HEK293T (cell line): Measurements from ENCODE around the gene ST6GAL1.
"Not testable (repeated sequence)": the region's sequence is repeated elsewhere in the genome, so short reads cannot be mapped to it uniquely, and the experiment has no call there.

ENCODE experiments used
- CTCF ChIA-PET: fragments of 350-600 bp; formaldehyde crosslinking; extraction: SDS; loops from one replicate; lab custom pipeline; 2021; ENCODE audit warnings: antibody characterized with exemption, inconsistent platforms; lab: Yijun Ruan, JAX
- POLR2A ChIA-PET: fragments of 350-600 bp; formaldehyde crosslinking; extraction: SDS; loops from one replicate; lab custom pipeline; 2020; ENCODE audit warnings: antibody characterized with exemption, inconsistent platforms; lab: Yijun Ruan, JAX
- DNase-seq: peaks from one replicate; pipeline ENCODE4 v3.0.0; 2012; ENCODE audit warnings: mixed read lengths; ENCODE audit errors: extremely low spot score
- ARNT ChIP-seq: fragments of 450-650 bp; IDR thresholded peaks from 2 replicates; pipeline ENCODE4 v1.6.1; 2017; ENCODE audit warnings: mild to moderate bottlenecking
- BHLHE40 ChIP-seq: fragments of 450-650 bp; IDR thresholded peaks from 2 replicates; pipeline ENCODE4 v1.6.1; 2016; ENCODE audit warnings: mild to moderate bottlenecking, moderate library complexity, borderline replicate concordance
- CTBP1 ChIP-seq: fragments of 450-650 bp; IDR thresholded peaks from 2 replicates; pipeline ENCODE4 v1.6.1; 2016; ENCODE audit warnings: borderline replicate concordance
- ELF4 ChIP-seq: fragments of 450-650 bp; IDR thresholded peaks from 2 replicates; pipeline ENCODE4 v1.6.1; 2017; ENCODE audit warnings: antibody characterized with exemption
- FOXA1 ChIP-seq: fragments of 450-650 bp; IDR thresholded peaks from 2 replicates; pipeline ENCODE4 v1.6.1; 2016; ENCODE audit warnings: mild to moderate bottlenecking
- FOXK2 ChIP-seq: fragments of 450-650 bp; IDR thresholded peaks from 2 replicates; pipeline ENCODE4 v1.6.1; 2016; ENCODE audit warnings: mild to moderate bottlenecking
- FOXM1 ChIP-seq: fragments of 450-650 bp; IDR thresholded peaks from 2 replicates; pipeline ENCODE4 v1.6.1; 2017; ENCODE audit warnings: mild to moderate bottlenecking, borderline replicate concordance
- HDGF ChIP-seq: fragments of 450-650 bp; IDR thresholded peaks from 2 replicates; pipeline ENCODE4 v1.6.1; 2017; ENCODE audit warnings: antibody characterized with exemption, borderline replicate concordance
- L3MBTL2 ChIP-seq: fragments of 450-650 bp; conservative IDR thresholded peaks from 2 replicates; pipeline ENCODE4 v1.6.1; 2016; ENCODE audit warnings: mild to moderate bottlenecking
- LEF1 ChIP-seq: fragments of 450-650 bp; IDR thresholded peaks from 2 replicates; pipeline ENCODE4 v1.6.1; 2017; ENCODE audit warnings: mild to moderate bottlenecking, borderline replicate concordance
- NFRKB ChIP-seq: fragments of 450-650 bp; IDR thresholded peaks from 2 replicates; pipeline ENCODE4 v1.6.1; 2016; ENCODE audit warnings: mild to moderate bottlenecking, moderate library complexity
- SP1 ChIP-seq: fragments of 450-650 bp; IDR thresholded peaks from 2 replicates; pipeline ENCODE4 v1.6.1; 2017
- SUZ12 ChIP-seq: fragments of 450-650 bp; IDR thresholded peaks from 2 replicates; pipeline ENCODE4 v1.6.1; 2016; ENCODE audit warnings: mild to moderate bottlenecking
- TARDBP ChIP-seq: fragments of 450-650 bp; IDR thresholded peaks from 2 replicates; pipeline ENCODE4 v1.6.1; 2016
- ZNF384 ChIP-seq: fragments of 450-650 bp; IDR thresholded peaks from 2 replicates; pipeline ENCODE4 v1.6.1; 2016
- TF ChIP-seq, protein P1 (sequence below): fragments of 450-650 bp; IDR thresholded peaks from 2 replicates; pipeline ENCODE4 v1.6.1; 2016

The ST6GAL1 gene

GRCh38 chr3:186930143-186930640, at the start of gene ST6GAL1:
Gene ST6GAL1 (plus strand): TSS chr3:186930526. CDS start chr3:187042704, 112,178 bp downstream.
- ChIA-PET POLR2A (no interaction called here), CTCF (interaction anchor here (1.5 kb wide), 1 partner anchor 81 kb away, joined by 4 read pairs; no protein-coding TSS in a partner anchor)
- TF ChIP-seq ELF4 (no peak), CTBP1 (no peak), L3MBTL2 (peak; percentile 52), TARDBP (no peak), FOXK2 (no peak), HDGF (no peak)
- peak; percentile 39 for DNase-seq

DNA sequence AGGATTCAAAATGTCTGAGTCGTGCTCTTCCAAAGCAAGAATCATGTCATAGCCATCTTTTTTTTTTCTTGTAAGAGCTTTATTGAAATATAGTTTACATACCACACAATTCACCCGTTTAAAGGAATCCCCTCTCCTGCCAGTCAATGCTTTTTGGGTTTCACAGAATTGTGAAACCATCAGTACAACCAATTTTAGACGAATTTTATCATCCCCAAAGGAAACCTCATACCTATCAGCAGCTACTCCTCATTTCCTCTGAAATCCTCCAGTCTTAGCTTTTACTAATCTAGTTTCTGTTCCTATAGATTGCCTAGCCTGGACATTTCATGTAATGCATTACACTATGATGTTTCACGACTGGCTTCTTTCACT, 48.2 kb upstream of the ST6GAL1 start:
- ChIA-PET CTCF (no interaction called here), POLR2A (no interaction called here)
- DNase-seq, result no peak
- TF ChIP-seq LEF1 (no peak), ZNF384 (no peak), FOXA1 (no peak), NFRKB (no peak), BHLHE40 (no peak), ARNT (no peak), TARDBP (no peak), SUZ12 (no peak), HDGF (no peak), CTBP1 (no peak), L3MBTL2 (no peak)
- TF ChIP-seq, protein P1, sequence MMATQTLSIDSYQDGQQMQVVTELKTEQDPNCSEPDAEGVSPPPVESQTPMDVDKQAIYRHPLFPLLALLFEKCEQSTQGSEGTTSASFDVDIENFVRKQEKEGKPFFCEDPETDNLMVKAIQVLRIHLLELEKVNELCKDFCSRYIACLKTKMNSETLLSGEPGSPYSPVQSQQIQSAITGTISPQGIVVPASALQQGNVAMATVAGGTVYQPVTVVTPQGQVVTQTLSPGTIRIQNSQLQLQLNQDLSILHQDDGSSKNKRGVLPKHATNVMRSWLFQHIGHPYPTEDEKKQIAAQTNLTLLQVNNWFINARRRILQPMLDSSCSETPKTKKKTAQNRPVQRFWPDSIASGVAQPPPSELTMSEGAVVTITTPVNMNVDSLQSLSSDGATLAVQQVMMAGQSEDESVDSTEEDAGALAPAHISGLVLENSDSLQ, result no peak

DNA sequence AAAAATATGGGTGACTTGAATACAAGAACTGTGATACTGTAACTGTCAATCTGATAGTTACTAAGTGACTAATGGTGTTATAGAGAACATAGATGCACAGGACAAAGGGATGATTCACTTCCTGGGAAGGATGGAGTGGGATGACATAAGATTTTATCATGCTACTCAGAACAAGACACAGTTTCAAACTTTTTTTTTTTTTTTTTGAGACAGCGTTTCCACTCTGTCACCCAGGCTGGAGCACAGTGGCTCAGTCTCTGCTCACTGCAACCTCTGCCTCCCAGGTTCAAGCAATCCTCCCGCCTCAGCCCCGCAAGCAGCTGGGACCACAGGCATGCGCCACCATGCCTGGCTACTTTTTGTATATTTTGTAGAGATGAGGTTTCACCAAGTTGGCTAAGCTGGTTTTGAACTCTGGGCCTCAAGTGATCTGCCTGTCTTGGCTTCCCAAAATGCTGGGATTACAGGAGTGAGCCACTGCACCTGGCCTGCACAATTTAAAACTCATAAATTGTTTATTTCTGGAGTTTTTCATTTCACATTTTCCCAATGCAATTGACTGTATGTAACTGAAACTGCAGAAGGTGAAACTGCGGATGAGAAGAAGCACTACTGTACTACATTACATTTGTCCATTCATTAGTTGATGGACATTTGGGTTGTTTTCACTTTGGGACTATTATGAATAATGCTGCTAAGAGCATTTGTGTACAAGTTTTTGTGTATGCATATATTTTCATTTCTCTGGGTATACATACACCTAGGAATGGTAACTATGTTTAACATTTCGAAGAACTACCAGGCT, 47.2 kb upstream of the ST6GAL1 start:
- no peak for DNase-seq
- TF ChIP-seq FOXM1 (no peak), SUZ12 (no peak), SP1 (no peak), FOXA1 (no peak), BHLHE40 (no peak), TARDBP (no peak), ARNT (no peak), FOXK2 (no peak), ELF4 (no peak), ZNF384 (no peak), HDGF (no peak), LEF1 (no peak), L3MBTL2 (no peak), CTBP1 (no peak), NFRKB (no peak)
- TF ChIP-seq, protein P1, result no peak
- POLR2A ChIA-PET, result no interaction called here
- CTCF ChIA-PET, result no interaction called here

- POLR2A ChIA-PET, result no interaction called here
- DNase-seq, result no peak
- TF ChIP-seq NFRKB (no peak), FOXA1 (no peak), ELF4 (no peak), L3MBTL2 (no peak), CTBP1 (no peak), LEF1 (no peak), ARNT (no peak), BHLHE40 (no peak), FOXM1 (no peak), SUZ12 (no peak), TARDBP (no peak)
- TF ChIP-seq, protein P1, result no peak
- CTCF ChIA-PET, result no interaction called here
These were observed 46.7 kb upstream of the ST6GAL1 start for GRCh38 chr3:186883686-186884058.

GRCh38 chr3:186884868-186885267, 45.5 kb upstream of the ST6GAL1 start:
- CTCF ChIA-PET, POLR2A ChIA-PET, DNase-seq: not testable (repeated sequence)

GRCh38 chr3:186886202-186886981, 43.9 kb upstream of the ST6GAL1 start:
- TF ChIP-seq FOXM1 (no peak), LEF1 (no peak), ZNF384 (no peak), ARNT (no peak), HDGF (no peak), BHLHE40 (no peak), SP1 (no peak), ELF4 (no peak), CTBP1 (no peak), L3MBTL2 (no peak), FOXK2 (no peak), SUZ12 (no peak), FOXA1 (no peak)
- TF ChIP-seq, protein P1, result no peak
- DNase-seq, result no peak
- CTCF ChIA-PET, result no interaction called here
- POLR2A ChIA-PET, result no interaction called here

DNA sequence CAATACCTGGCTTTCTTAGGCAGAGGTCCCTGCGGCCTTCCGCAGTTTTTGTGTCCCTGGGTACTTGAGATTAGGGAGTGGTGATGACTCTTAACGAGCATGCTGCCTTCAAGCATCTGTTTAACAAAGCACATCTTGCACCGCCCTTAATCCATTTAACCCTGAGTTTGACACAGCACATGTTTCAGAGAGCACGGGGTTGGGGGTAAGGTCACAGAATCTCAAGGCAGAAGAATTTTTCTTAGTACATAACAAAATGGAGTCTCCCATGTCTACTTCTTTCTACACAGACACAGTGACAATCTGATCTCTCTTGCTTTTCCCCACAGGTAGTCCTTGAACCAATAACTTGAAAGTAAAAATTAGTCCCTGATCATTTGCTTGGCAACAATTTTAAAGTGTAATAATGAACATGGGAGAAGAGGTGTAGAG, 42.8 kb upstream of the ST6GAL1 start:
- CTCF ChIA-PET, result not testable (repeated sequence)

More for the DNA sequence above, 42.8 kb upstream of the ST6GAL1 start:
- DNase-seq, POLR2A ChIA-PET: not testable (repeated sequence)
